HepG2 (cell line): Measurements from ENCODE around the gene SETD1B. TPM values are rescaled to one million over a fixed set of nuclear protein-coding genes. Genes with fewer than 3 reads are reported as not detected.

Experiments used
- AGO2 ChIP-seq: fragments of 200-400 bp; formaldehyde crosslinking; optimal IDR thresholded peaks from 2 replicates; pipeline ENCODE3; 2017; ENCODE audit warnings: mild to moderate bottlenecking, low read depth, low read length, moderate library complexity
- ARID5B ChIP-seq: IDR thresholded peaks from 2 replicates; pipeline ENCODE4 v1.4.0; 2020; ENCODE audit warnings: mild to moderate bottlenecking, missing genetic modification reagents
- BATF2 ChIP-seq: sonication (generic); formaldehyde crosslinking; IDR thresholded peaks from 2 replicates; pipeline ENCODE4 v1.8.0; 2022; ENCODE audit warnings: mild to moderate bottlenecking, missing genetic modification reagents, moderate library complexity
- CEBPG ChIP-seq: IDR thresholded peaks from 2 replicates; pipeline ENCODE4 v1.6.1; 2016
- EEA1 ChIP-seq: sonication (generic); formaldehyde crosslinking; IDR thresholded peaks from 2 replicates; pipeline ENCODE4 v1.5.1; 2020; ENCODE audit warnings: mild to moderate bottlenecking, missing genetic modification reagents, borderline replicate concordance
- ETV6 ChIP-seq: sonication (generic); formaldehyde crosslinking; conservative IDR thresholded peaks from 2 replicates; pipeline ENCODE4 v1.4.0; 2020; ENCODE audit warnings: missing genetic modification reagents
- FOXA3 ChIP-seq: IDR thresholded peaks from 2 replicates; pipeline ENCODE4 v1.6.1; 2016; ENCODE audit warnings: missing genetic modification reagents, missing compliant biosample characterization
- JUNB ChIP-seq: sonication (generic); formaldehyde crosslinking; IDR thresholded peaks from 2 replicates; pipeline ENCODE4 v1.8.0; 2022; ENCODE audit warnings: missing genetic modification reagents, mild to moderate bottlenecking, borderline replicate concordance
- KLF16 ChIP-seq, 2 experiments: sonication (generic) in 1 of 2; formaldehyde crosslinking in 1 of 2; IDR thresholded peaks; 2 replicates each; pipeline versions ENCODE4 v1.6.1 to v1.8.0; 2016 to 2023; ENCODE audit warnings: missing genetic modification reagents in 2 of 2, missing compliant biosample characterization in 1 of 2
- RORA ChIP-seq: sonication (generic); formaldehyde crosslinking; IDR thresholded peaks from 2 replicates; pipeline ENCODE4 v1.5.0; 2020; ENCODE audit warnings: mild to moderate bottlenecking, missing genetic modification reagents, moderate library complexity
- TAF1 ChIP-seq: sonication (generic); formaldehyde crosslinking; IDR thresholded peaks from 2 replicates; pipeline ENCODE4 v1.4.0; 2020; ENCODE audit warnings: missing genetic modification reagents
- THAP9 ChIP-seq: sonication (generic); formaldehyde crosslinking; IDR thresholded peaks from 2 replicates; pipeline ENCODE4; 2020; ENCODE audit warnings: missing genetic modification reagents, mild to moderate bottlenecking, borderline replicate concordance
- ZFP1 ChIP-seq: IDR thresholded peaks from 2 replicates; pipeline ENCODE4 v1.6.1; 2016
- ZNF276 ChIP-seq: sonication (generic); formaldehyde crosslinking; IDR thresholded peaks from 2 replicates; pipeline ENCODE4 v1.4.0; 2020; ENCODE audit warnings: mild to moderate bottlenecking, low read depth, missing genetic modification reagents
- ZSCAN30 ChIP-seq: sonication (generic); formaldehyde crosslinking; IDR thresholded peaks from 2 replicates; pipeline ENCODE4 v1.5.0; 2020; ENCODE audit warnings: mild to moderate bottlenecking, missing genetic modification reagents
- polyA plus RNA-seq, 8 experiments: library from polyadenylated mRNA; depleted of rRNA in 3 of 8; stranded (reverse) in 7 of 8; unstranded in 1 of 8; fragments of >200 nt; fragmentation: Illumina TruSeq in 4 of 8; extraction: Trizol in 4 of 8; gene quantifications; 2 replicates each; pipeline versions ENCODE4 v1.2.1 to v1.2.3, GENCODE V29; 2011 to 2016; ENCODE audit warnings: low read depth in 4 of 8, missing spikeins in 1 of 8, mixed read lengths in 1 of 8; ENCODE audit not compliant: insufficient read depth in 1 of 8
- total RNA-seq, 5 experiments: library from RNA; depleted of rRNA; stranded (reverse); fragments of >200 nt; fragmentation: Illumina TruSeq; extraction: Trizol; gene quantifications; 2 replicates each; pipeline ENCODE4 v1.2.3, GENCODE V29; 2016; ENCODE audit warnings: low read depth in 1 of 5

Gene SETD1B
- total and polyA plus RNA-seq, 2 of the 13 experiments (the other 11 are each of a cell fraction or from before 2014, with no cell fraction given): 1.1 to 1.4 TPM

GRCh38 chr12:121781998-121782979 lies 21.5 kb upstream of the SETD1B start (continued):
- TF ChIP-seq ARID5B (CRISPR knock-in tag): peak; percentile 21; the same call in 1 of the 2 replicates
- TF ChIP-seq AGO2: no peak
- no peak for TF ChIP-seq TAF1 (CRISPR knock-in tag)
- TF ChIP-seq FOXA3 (CRISPR knock-in tag): peak; percentile 30; the same call in 1 of the 2 replicates
- TF ChIP-seq ETV6 (CRISPR knock-in tag): no peak
- TF ChIP-seq ZNF276 (CRISPR knock-in tag): no peak
- TF ChIP-seq BATF2 (CRISPR knock-in tag): 0 out of 2 replicates have a peak, but pooled peaks have one; percentile 56
- TF ChIP-seq KLF16 (CRISPR knock-in tag; IDR thresholded peaks at IDR 0.05): peak in 1 of 2 experiments; percentile 35; a peak in 1 of 4 replicates
- TF ChIP-seq JUNB: no peak
- no peak for TF ChIP-seq ZFP1 (CRISPR knock-in tag)
- no peak for TF ChIP-seq EEA1 (CRISPR knock-in tag)
- no peak for TF ChIP-seq ZSCAN30 (CRISPR knock-in tag)
- TF ChIP-seq RORA: no peak
- TF ChIP-seq THAP9 (CRISPR knock-in tag): no peak
- TF ChIP-seq CEBPG (CRISPR knock-in tag): 0 out of 2 replicates have a peak, but pooled peaks have one; percentile 39
